Measurements from ENCODE around the gene WWOX.

The WWOX gene

GRCh38 chr16:78446486-78446885, 347.0 kb downstream of the WWOX start:
- DNase-seq: no peak

- no peak for DNase-seq
Measured at GRCh38 chr16:78446992-78447563, 347.6 kb downstream of the WWOX start.

DNA sequence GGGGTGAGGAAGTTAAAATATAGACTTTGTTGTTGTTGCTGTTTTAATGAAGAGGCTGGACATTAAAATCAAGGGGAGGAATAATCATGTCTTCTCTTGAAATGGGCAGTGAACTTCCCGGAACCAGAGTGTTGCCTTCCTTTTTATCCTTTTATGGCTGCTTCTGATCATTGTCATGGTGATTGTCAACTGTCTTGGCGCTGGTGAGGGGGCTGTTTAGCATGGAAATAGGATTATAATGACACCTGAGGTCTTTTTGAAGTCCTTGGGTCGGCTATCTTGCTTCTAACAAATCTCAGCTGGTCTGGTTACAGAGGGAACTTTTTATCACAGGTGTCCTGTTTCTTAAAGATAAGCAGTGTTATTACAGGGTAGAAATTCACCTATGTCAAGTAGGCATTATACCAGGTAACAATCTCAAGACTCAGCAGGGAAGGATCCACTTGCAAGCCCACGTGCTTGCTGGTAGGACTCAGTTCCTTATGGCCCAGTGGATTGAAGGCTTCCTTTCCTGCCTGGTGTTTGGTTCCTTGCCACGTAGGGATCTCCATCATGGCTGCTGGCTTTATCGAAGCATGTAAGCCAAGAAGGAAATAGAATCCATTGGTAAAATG, 349.3 kb downstream of the WWOX start:
- no peak for DNase-seq

- DNase-seq: no peak
Measured at GRCh38 chr16:78450255-78450654, 350.8 kb downstream of the WWOX start.

DNA sequence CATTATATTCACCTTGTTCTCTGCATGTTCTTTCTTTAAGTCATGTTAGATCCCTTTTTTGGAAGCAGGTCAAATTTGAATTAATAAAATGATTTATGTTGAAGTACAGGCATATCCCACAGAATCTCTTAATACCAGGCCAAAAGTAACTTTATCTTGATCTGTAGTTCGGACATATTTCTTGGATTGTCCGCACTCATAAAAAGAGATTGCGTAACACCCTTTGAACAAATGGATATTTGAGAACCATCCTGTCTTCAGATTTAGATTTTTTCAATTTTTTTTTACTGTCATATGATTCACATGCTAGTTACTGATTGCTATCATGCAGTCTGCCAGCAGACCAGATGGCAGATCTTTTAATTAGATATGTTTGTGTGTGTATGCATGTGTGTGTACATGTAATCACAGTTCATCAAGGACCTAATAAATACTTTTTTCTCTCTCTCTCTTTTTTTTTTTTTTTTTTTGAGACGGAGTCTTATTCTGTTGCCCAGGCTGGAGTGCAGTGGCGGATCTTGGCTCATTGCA, 352.6 kb downstream of the WWOX start:
- no peak for DNase-seq

DNA sequence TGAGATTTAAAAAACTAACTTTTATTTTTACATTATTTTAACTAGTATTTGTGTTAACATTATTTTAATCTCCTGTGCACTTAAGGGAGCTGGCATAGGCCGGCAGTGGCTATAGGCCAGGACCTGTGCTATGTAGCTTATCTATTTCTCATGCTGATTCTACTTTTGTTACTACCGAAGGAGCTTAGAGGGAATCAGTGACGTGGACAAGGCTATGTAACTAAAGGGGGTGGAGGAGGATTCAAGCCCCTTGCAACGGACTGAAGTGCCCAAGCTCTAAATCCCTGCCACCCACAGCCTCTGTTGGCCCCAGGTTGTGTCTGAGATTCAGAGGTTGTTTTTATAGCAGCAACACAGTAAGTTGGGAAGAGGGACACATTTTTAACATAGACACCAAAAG, 356.4 kb downstream of the WWOX start:
- DNase-seq: no peak

DNA sequence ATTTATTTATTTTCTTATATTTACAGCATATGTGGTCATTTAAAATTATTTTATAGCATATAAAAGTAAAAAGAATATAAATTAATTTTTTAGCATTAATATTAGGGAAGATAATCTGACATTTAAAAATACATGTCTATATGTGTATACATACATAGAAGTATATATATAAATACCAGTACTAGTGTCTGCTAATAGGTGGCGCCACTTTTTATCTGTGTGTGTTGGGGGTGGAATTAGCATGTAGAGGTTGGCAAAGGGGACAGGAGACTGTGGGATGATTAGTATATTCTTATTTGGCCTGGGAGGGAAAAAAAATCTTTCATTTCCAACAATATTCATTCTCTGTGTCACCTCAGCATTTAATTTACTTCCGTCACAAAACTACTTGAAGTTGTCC, 359.1 kb downstream of the WWOX start:
- no peak for DNase-seq

GRCh38 chr16:78460428-78460827, 361.0 kb downstream of the WWOX start:
- DNase-seq: no peak

GRCh38 chr16:78461087-78461486, 361.6 kb downstream of the WWOX start:
- no peak for DNase-seq

- no peak for DNase-seq
Measured at GRCh38 chr16:78461496-78462287, 362.2 kb downstream of the WWOX start.

DNA sequence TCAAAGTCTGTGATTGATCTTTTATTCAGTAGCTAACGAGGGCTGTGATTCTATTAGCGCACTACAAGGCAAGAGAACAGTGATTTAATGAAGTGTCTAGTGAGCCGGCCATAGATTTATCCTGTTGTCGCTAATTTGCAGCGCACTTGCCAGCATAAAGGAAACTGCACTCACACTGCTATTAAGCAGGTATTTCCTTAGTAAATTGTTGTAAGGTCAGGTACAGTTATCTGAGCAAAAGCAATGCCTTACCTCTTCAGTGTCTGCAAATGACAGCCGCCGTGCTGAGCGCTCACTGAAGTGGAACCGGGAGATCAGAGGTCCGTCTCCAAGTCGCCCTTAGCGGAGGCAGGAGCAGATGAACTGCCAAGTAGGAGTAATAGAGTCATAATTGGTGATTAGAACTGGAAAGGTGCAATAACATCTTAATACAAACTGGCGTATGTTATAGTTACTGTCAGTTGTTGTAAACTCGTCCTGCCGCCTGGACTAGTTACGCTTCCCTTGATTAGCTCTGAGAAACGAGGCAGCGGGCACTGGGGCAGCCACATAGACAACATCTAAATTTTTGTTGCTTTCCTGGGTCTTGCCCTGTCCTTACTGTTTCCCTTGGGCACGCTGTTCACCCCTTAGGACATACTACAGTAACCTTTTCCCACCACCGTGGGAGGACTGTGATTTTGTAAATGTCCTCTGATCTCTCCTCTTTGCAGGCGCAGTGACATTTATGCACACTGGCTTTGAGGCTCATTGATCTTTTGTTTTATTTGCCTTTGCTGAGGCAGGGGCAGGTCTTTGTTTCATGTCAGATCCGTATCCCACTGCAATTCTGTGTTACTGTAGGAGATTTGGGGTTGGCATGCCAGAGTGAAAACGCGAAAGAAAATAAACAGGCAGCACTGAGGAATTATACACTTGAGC, 363.1 kb downstream of the WWOX start:
- DNase-seq: no peak

DNA sequence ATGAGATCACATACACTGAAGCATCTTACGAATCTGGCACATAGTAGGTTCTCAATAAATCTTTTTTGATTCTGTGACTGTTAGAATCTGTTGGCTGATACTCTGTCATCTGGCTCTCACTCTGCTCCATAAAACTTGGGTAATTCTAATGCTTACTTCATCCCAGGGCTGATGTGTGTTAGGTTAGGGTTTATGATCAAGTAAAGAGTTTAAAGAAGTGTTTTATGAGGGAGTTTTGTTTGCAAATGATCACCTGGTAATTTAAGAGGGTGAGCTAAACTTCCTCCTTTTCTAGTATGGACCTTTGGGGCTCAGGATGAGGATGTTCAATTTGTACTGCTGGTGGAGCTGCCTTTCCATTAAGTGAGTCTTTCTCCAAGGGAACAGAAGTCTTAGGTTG, 364.1 kb downstream of the WWOX start:
- no peak for DNase-seq

GRCh38 chr16:78464833-78465232, 365.4 kb downstream of the WWOX start:
- DNase-seq: no peak

DNA sequence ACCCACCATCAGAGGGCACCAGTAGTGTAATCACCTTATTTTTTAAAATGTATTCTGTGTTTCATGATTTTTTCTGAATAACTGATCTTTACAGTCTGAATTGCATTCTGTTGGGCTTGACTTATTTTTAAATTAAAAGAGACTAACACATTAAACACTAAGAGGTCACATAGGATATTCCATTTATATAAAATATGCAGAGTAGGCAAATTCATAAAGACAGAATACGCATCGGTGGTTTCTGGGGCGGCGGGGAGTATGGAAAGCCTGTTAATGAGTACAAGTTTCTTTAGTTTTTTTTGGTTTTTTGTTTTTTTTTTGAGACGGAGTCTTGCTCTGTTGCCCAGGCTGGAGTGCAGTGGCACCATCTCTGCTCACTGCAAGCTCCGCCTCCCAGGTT, 366.3 kb downstream of the WWOX start:
- no peak for DNase-seq

DNA sequence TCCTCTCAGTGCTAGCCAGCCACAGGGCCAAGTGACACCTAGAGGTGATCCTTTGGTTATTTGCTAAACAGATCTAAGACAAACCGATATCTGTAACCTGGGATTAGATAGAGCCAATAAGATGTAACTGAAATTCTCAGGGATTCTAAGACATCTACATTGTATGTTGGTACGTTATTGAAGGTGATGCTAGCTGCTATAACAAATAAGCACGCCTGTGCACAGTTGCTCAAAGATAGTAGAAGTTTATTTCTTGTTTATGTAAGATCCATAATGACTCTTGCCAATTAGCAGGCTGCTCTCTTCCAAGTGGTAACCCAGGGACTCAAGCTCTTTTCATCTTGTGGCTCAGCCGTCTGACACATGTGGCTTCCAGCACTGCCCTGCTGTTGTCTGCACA, 370.3 kb downstream of the WWOX start:
- no peak for DNase-seq

DNA sequence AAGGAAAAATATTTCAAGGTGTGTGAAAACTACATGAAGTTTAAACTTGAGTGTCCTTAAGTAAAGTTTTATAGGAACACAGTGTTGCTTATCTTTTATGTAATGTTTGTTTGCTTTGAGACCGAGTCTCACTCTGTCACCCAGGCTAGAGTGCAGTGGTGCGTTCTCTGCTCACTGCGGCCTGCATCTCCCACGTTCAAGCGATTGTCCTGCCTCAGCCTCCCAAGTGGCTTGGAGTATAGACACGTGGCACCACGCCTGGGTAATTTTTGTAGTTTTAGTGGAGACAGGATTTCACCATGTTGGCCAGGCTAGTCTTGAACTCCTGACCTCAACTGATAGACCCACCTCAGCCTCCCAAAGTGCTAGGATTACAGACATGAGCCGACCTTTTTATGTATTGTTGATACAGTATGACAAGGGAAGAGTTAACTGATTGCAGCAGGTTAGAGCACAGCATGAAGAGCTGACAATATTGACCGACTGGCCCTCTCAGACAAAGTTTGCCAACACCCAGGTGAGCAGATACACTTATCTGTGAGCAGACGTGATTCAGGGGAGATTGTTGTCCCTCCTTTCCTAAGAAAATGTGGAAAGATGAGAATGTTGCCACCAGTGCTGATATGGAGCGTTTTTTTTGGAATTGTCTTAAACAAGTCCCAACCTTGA, 373.7 kb downstream of the WWOX start:
- no peak for DNase-seq

GRCh38 chr16:78474762-78475161, 375.3 kb downstream of the WWOX start:
- DNase-seq: no peak

DNA sequence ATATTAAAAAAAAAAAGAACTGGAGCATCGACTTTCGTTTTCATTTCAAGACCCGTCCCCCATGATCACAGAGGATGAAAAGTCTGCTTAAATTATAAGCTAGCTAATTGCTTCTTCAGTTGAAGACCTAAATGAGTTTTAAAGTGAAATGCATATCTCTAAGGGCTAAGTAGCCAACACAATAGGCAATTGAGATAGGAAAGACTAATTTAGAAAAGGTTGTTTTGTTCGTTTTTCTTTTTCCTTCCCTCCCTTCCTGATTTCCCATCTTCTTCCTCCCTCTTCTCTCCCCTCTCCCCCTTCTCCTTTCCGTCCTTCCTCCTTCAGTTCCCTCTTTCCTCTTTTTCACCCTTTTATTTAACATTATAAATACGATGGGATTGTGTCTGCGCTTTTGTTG, 377.2 kb downstream of the WWOX start:
- no peak for DNase-seq

GRCh38 chr16:78478267-78478861, 378.9 kb downstream of the WWOX start:
- DNase-seq: no peak

DNA sequence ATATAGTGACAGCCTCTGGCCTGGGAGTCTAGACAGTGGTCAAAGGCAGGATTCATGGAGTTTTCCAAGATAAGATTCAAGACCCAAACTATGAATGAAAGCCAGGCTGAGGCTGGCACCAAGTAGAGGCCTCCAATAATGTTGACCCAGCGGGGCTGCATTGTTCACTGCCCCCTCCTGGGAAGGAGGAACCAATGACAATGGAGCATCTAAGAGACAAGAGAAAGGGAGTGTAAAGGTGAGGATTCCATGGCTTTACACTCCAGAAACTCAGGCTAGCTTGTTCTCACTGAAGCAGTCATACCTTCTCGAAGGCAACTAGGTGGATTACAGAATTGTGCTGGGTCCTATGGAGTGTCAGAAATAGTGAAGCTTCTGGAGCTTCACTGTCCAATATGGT, 380.3 kb downstream of the WWOX start:
- DNase-seq: no peak

- DNase-seq: no peak
Measured at GRCh38 chr16:78480588-78480987, 381.1 kb downstream of the WWOX start.

Data from stimulated activated naive CD4-positive, alpha-beta T cell (primary cell).